ENCODE data around the gene KCMF1. TPM values are rescaled to one million over a fixed set of nuclear protein-coding genes. Genes with fewer than 3 reads are reported as not detected.

The KCMF1 gene
- total and polyA plus RNA-seq, 2 donors = 39.7 to 42.7 TPM

Small RNA genes lying within 50 kb of the gene (small RNA-seq; reads per million reads assigned to genes)
- not detected for gene AC078974.1

Other genes starting within 250 kb of the KCMF1 start
- 1.3 TPM for gene TRABD2A, start 90.1 kb upstream of the KCMF1 start, total RNA-seq
- 0.61 TPM for gene TRABD2A, start 90.1 kb upstream of the KCMF1 start, polyA plus RNA-seq
- gene TMSB10, start 65.5 kb upstream of the KCMF1 start, total RNA-seq = 2,618 TPM
- gene TMSB10, start 65.5 kb upstream of the KCMF1 start, polyA plus RNA-seq = 1,628 TPM
- 9.2 TPM for gene TCF7L1, start 162.2 kb downstream of the KCMF1 start, total RNA-seq
- 20.9 TPM for gene TCF7L1, start 162.2 kb downstream of the KCMF1 start, polyA plus RNA-seq

Measured in urinary bladder (tissue), 2 donors.